SIG-M5 (cell line): ENCODE measurements around the gene PRCD.

Source experiments
- DNase-seq: peaks from one replicate; lab custom pipeline; 2025; lab: John Stamatoyannopoulos, UW

PRCD gene

GRCh38 chr17:76570877-76571471 lies 31.1 kb downstream of the PRCD start:
- DNase-seq = no peak

DNA sequence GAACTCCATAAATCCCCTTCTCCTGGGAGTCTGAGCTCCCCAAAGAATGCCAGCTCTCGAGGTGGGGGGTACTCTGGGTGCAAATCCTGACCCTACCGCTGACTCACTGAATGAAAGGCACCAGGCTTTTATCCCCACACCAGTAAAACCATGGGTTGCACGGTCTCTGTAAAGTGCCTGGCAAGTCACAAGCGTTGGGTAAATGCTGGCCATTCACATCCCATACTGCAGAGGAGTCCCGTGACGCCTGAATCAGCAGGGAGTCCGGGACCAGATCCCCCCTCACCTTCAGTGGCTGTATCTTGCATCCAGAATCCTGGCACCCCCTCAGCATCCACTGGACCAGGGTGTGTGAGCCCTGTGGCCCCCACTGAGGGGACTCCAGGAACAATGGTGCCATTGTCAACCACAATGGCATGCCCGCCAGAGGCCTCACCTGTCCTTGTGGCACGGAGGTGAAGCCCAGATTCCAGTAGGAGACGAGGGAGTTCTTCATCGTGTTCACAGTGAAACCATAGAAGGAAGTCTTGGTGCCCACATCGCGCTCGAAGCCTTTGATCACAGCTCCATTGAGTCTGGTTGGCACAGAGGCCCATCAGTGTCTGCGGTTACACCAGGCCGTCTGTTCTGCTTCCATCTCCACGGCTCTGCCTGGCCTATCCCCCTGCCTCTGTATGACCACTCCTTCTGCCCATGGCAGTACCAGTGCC lies 32.5 kb downstream of the PRCD start:
- no peak for DNase-seq

DNA sequence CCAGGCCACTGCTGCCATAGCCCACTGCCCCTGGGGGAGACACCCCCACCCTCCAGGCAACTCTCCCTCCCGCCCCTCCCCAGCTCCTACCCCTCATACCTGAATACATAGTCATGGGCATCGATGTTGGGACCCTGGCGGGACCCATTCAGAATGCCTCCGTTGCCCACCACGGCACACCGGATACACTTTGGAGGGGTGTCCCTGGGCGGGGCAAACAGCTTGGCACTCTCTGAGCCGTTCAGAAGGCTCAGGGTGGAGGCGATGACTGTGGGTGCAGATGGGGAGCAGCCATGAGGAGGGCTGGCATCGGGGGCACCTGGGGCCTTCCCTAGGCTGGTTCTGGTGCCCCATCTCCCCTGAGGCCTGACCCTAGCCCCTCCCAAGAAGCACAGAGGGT lies 33.3 kb downstream of the PRCD start:
- no peak for DNase-seq

DNA sequence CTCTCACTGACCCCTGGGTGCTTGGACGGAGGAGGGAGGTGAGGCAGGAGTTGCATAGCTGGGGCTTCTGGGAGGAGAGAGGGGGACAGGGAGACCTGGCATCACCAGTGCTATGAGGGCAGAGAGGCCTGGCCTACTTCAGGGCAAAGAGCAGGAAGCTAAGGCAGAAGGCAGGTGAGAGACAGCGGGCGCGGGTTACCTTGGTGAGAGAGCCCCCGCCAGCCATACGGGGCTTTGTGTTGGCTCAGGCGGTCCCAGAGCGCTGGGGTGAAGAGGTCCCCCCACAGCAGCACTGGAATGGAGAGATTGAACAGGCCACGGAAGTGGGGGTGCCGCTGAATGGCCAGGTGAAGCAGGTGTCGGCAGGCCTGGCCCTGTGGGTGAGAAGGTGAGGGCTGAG lies 34.3 kb downstream of the PRCD start:
- no peak for DNase-seq

- DNase-seq = no peak
These were observed 35.7 kb downstream of the PRCD start for GRCh38 chr17:76575570-76575969.

- DNase-seq = no peak
These were observed 36.3 kb downstream of the PRCD start for GRCh38 chr17:76576189-76576588.

DNA sequence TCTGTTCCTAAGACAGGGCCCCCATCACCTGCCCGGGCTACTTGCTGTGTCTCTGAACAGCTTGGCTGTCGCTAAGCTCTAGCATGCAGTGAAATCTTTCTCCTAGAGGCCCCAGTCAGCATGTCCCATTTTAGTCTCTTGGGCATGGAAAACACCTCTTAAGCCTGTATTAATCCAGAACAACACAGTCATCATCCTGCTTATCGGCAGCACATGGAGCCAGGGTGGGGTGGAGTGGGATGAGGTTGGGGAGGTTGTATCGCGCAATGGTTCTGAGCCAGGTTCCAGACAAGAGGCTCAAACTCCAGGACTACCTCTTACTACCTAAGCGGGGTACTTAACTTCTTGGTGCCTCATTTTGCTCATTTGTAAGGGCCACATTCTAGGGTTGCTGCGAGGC lies 38.0 kb downstream of the PRCD start:
- DNase-seq = no peak

DNA sequence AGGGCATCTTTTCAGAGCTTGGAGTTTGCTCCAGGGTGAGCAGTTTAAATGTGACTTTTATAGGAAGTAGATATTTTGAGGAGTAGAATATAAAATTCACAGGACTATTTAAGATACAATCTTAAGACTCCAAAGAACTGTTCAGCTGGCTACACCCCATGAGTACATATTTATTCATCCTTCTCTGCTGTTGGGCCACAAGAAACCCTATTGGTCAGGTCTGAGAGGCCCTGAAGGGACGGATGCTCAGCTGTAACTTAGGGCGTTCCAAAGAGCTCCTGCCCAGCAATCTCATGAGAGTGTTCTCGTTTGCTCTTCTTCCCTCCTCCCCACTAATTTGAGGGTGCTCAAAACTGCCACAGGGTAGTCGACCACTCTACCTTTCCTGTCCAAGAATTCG lies 38.5 kb downstream of the PRCD start:
- DNase-seq = no peak

- no peak for DNase-seq
These were observed 39.4 kb downstream of the PRCD start for GRCh38 chr17:76579281-76579680.

- DNase-seq = no peak
These were observed 41.7 kb downstream of the PRCD start for GRCh38 chr17:76581515-76581914.

DNA sequence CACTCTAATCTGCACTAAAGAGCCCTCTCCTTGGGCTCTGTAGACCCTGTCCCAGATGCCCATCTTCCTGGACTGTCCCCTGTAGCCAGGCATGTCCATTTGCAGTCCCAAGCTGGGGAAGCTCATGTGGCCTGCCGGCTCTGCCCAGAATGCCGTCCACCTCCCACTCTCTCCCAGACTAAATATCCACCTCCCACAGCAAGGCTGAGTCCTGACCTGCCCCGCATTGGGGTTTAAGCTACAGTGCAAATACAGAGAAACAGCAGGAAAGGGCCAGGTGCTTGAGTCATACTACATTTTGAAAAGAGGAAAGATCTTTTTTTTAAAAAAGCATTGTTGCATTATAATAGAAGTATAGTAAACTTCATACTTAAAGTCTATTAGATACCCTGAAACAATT lies 42.8 kb downstream of the PRCD start:
- DNase-seq = no peak

DNA sequence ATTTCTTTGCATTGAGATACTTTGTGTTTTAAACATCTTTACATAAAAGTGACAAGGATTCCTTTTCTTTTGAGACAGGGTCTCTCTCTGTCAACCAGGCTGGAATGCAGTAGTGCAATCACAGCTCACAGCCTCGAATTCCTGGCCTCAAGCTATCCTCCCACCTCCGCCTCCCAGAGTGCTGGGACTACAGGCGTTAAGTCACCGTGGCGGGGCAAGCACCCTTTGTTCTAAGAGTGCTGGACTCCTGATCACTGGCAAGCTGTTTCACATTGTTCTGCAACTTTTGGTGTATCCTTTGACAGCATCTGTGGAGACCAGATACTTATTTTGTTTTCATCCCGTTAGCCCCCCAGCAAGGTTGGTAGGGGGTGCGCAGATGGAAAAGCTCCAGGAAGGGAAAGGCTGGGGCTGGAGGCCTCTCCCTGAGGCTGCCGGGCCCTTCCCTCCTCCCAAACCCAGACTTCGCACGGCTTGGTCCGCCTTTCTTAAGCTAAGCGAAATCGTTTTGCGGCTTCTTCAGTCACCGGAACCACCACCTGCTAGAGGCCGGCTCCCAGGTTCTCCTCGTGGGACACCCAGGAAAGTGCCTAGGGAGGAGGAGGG lies 44.7 kb downstream of the PRCD start:
- no peak for DNase-seq

GRCh38 chr17:76585033-76585648 lies 45.3 kb downstream of the PRCD start:
- DNase-seq = no peak

- no peak for DNase-seq
These were observed 46.1 kb downstream of the PRCD start, which contains the start of gene ST6GALNAC2 for GRCh38 chr17:76585649-76586593. TSS of gene ST6GALNAC2 (minus strand) at chr17:76585860. CDS start at chr17:76585808, 52 bp downstream.

DNA sequence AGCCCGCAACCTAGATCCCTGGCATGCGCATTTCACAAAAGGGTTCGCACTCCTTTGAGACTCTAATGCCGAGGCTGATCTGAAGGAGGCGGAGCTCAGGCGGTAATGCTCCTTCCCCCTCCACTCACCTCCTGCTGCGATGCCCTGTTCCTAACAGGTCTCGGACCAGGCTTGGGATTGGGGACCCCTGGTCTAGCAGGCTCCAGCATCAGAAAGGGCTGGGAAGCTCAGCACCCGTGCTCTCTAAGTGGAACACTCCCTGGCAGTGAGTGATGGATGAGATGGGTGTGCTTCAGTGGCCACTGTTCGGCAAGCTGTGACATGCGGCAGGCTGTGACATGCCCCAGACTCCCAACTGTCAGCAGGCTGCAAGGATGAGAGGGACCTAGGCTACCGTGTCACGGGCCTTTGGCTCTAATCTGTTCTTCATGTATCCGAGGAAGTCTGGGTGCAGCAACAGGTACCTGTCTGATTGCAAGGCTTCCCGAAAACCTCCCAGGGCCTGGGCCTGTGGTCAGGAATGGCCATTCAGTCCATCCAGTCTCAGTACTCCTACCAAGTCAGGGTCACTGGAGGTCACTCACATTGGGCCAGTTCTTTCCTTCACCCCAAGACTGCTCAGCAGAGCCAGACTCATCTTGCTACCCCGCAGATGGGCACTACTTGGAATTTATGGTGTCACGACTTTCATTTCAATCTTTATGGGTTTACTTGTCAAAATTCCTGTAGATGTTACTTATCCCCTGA lies 47.1 kb downstream of the PRCD start:
- no peak for DNase-seq

DNA sequence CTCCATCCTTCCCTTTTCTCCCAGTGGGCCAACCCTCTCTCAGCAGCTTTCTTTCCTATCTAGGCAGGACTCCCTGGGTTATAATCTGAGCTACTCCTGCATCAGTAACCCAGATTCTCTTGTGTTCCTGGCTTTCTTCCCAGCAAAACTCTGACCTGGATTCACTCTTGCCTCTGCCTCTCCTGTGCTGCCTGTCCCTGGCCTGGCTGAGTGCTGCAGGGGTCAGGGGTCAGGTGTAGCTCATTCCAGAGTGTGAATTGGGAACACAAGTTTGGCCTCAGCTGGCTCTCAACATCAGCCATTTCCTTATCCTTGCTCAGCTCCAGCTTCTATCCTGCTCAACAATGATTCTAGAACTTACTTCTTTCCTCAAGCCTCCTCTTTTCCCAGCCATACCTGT lies 48.3 kb downstream of the PRCD start:
- no peak for DNase-seq

GRCh38 chr17:76593384-76593826 lies 53.6 kb downstream of the PRCD start:
- DNase-seq = no peak

DNA sequence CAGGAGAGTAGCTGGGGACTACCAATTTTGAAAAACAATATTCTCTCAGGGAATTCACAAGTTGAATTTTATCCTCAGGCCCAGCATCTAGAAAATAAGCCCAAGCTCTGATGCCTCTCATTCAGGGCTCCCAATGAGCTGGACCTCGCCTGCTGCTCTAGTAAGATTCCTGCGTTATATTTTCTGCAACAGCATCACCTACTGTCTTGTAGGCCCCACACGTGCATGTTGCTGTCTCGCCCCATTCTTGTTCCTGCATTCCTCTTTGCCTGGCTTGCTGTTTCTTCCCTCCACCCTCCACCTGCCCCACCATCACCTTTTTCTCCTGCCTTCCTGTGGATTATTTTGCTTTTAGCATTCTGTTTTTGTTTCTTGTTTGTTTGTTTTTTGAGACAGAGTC lies 54.1 kb downstream of the PRCD start:
- DNase-seq = no peak

- no peak for DNase-seq
These were observed 54.8 kb downstream of the PRCD start for GRCh38 chr17:76594690-76595089.
